MV-4-11 (cell line): ENCODE data around the gene FDCSP.
"Not testable (repeated sequence)": the region's sequence is repeated elsewhere in the genome, so short reads cannot be mapped to it uniquely, and the experiment has no call there.

Experiments used
- DNase-seq: peaks from one replicate; lab custom pipeline; 2025; lab: John Stamatoyannopoulos, UW

FDCSP gene

GRCh38 chr4:70239884-70240591, 14.1 kb downstream of the FDCSP start:
- no peak for DNase-seq

GRCh38 chr4:70242297-70242696, 16.4 kb downstream of the FDCSP start, which contains the start of gene CSN3:
Gene CSN3, plus strand, starts transcription at chr4:70242597. Its CDS starts 2,223 bp downstream, at chr4:70244820.
- DNase-seq: not testable (repeated sequence)

GRCh38 chr4:70243091-70243490, 17.2 kb downstream of the FDCSP start:
- no peak for DNase-seq

GRCh38 chr4:70251250-70251944, 25.5 kb downstream of the FDCSP start:
- no peak for DNase-seq

- no peak for DNase-seq
These were observed 26.0 kb downstream of the FDCSP start for GRCh38 chr4:70251945-70252277.

- DNase-seq: no peak
These were observed 43.8 kb downstream of the FDCSP start for GRCh38 chr4:70269674-70270073.

- DNase-seq: no peak
These were observed 51.2 kb downstream of the FDCSP start for GRCh38 chr4:70277121-70277520.

- DNase-seq: no peak
These were observed 54.6 kb downstream of the FDCSP start for GRCh38 chr4:70280567-70280966.
